ENCODE results near the gene TBC1D3K.
"Not testable (repeated sequence)": the region's sequence is repeated elsewhere in the genome, so short reads cannot be mapped to it uniquely, and the experiment has no call there.

TBC1D3K gene

GRCh38 chr17:37924115-37924514 lies at the start of gene TBC1D3K:
Gene TBC1D3K, plus strand, starts transcription at chr17:37924415. Its CDS starts 1,585 bp downstream, at chr17:37926000.
- not testable (repeated sequence) for DNase-seq

- no peak for DNase-seq
Measured at GRCh38 chr17:37884516-37884915, 39.7 kb upstream of the TBC1D3K start.

- no peak for DNase-seq
Measured at GRCh38 chr17:37885136-37885535, 39.1 kb upstream of the TBC1D3K start.

GRCh38 chr17:37888881-37889280 lies 35.3 kb upstream of the TBC1D3K start:
- DNase-seq, result no peak

GRCh38 chr17:37896961-37897360 lies 27.3 kb upstream of the TBC1D3K start:
- not testable (repeated sequence) for DNase-seq

All from anterior cingulate cortex (tissue), 58 donors.